CD14-positive monocyte (primary cell): Measurements from ENCODE around the gene DDX5. TPM values are rescaled to one million over a fixed set of nuclear protein-coding genes. Genes with fewer than 3 reads are reported as not detected.

ENCODE experiments used
- DNase-seq, 3 donors: peaks; one replicate each; pipeline ENCODE4 v3.0.0-alpha.2; 2011 to 2022
- H2AFZ ChIP-seq: 2 replicates; pipeline ENCODE4 v1.6.0; 2012; ENCODE audit warnings: mild to moderate bottlenecking, low read depth, low read length, inconsistent platforms; ENCODE audit not compliant: insufficient read depth, poor library complexity, severe bottlenecking
- H3K27ac ChIP-seq, 2 donors: 1 replicate in 1 of 2; 2 replicates in 1 of 2; pipeline ENCODE4 v1.5.1; 2012 to 2013; ENCODE audit warnings: low read length in 2 of 2, control low read depth in 1 of 2, inconsistent platforms in 1 of 2, low read depth in 1 of 2, mild to moderate bottlenecking in 1 of 2
- H3K27me3 ChIP-seq, 2 donors: one replicate each; pipeline versions ENCODE4 v1.6.0 to v1.6.1; 2011 to 2013; ENCODE audit warnings: low read length in 2 of 2; ENCODE audit not compliant: control insufficient read depth in 2 of 2, insufficient read depth in 2 of 2
- H3K36me3 ChIP-seq, 2 donors: replicated peaks in 1 of 2; 1 replicate in 1 of 2; 2 replicates in 1 of 2; pipeline versions ENCODE4 v1.5.1 to v1.6.1; 2012 to 2013; ENCODE audit warnings: low read length in 2 of 2, control low read depth in 1 of 2, inconsistent platforms in 1 of 2, mild to moderate bottlenecking in 1 of 2; ENCODE audit not compliant: insufficient read depth in 2 of 2, control insufficient read depth in 1 of 2
- H3K4me1 ChIP-seq, 2 donors: 1 replicate in 1 of 2; 2 replicates in 1 of 2; pipeline versions ENCODE4 v1.5.1 to v1.6.1; 2012 to 2013; ENCODE audit warnings: low read length in 2 of 2, control low read depth in 1 of 2, inconsistent platforms in 1 of 2, mild to moderate bottlenecking in 1 of 2, moderate library complexity in 1 of 2; ENCODE audit not compliant: insufficient read depth in 2 of 2, control insufficient read depth in 1 of 2
- H3K4me2 ChIP-seq: replicated peaks from 2 replicates; pipeline ENCODE3; 2012; ENCODE audit warnings: low read length, moderate library complexity, mild to moderate bottlenecking; ENCODE audit not compliant: poor library complexity, severe bottlenecking; ENCODE audit errors: extremely low read depth
- H3K4me3 ChIP-seq, 3 experiments: fragments of 200-600 bp in 1 of 3; sonication (generic) in 1 of 3; replicated peaks in 1 of 3; 1 replicate in 2 of 3; 2 replicates in 1 of 3; pipeline ENCODE4 v1.5.1; 2011 to 2013; ENCODE audit warnings: low read length in 3 of 3, mild to moderate bottlenecking in 3 of 3, control low read depth in 2 of 3, low read depth in 2 of 3, inconsistent platforms in 1 of 3, moderate library complexity in 1 of 3
- H3K79me2 ChIP-seq: 2 replicates; pipeline ENCODE4 v1.6.0; 2012; ENCODE audit warnings: mild to moderate bottlenecking, control low read depth, inconsistent platforms, low read length, moderate library complexity; ENCODE audit not compliant: insufficient read depth
- H3K9ac ChIP-seq: 2 replicates; pipeline ENCODE4 v1.6.0; 2017; ENCODE audit warnings: low read length, mild to moderate bottlenecking; ENCODE audit not compliant: insufficient read depth, poor library complexity, severe bottlenecking
- H3K9me3 ChIP-seq, 2 donors: replicated peaks in 1 of 2; 1 replicate in 1 of 2; 2 replicates in 1 of 2; pipeline versions ENCODE4 v1.5.1 to v1.6.1; 2012 to 2013; ENCODE audit warnings: low read length in 2 of 2, control low read depth in 1 of 2; ENCODE audit not compliant: control insufficient read depth in 1 of 2, insufficient read depth in 1 of 2
- H4K20me1 ChIP-seq: 2 replicates; pipeline ENCODE4 v1.6.0; 2012; ENCODE audit warnings: mild to moderate bottlenecking, low read length, control low read depth, moderate library complexity; ENCODE audit not compliant: insufficient read depth
- H3K27ac Mint-ChIP-seq, 7 donors: one replicate each; pipeline ENCODE4 v1.8.0; 2020; ENCODE audit warnings: mild to moderate bottlenecking in 7 of 7, mixed read lengths in 7 of 7, moderate library complexity in 6 of 7, inconsistent platforms in 2 of 7
- H3K27me3 Mint-ChIP-seq, 3 donors: one replicate each; pipeline ENCODE4 v1.8.0; 2021 to 2022; ENCODE audit warnings: low read depth in 3 of 3, mild to moderate bottlenecking in 3 of 3, mixed read lengths in 3 of 3, moderate library complexity in 3 of 3, inconsistent platforms in 1 of 3
- H3K36me3 Mint-ChIP-seq, 2 donors: one replicate each; pipeline ENCODE4 v1.8.0; 2020; ENCODE audit warnings: mixed read lengths in 2 of 2, inconsistent platforms in 1 of 2, mild to moderate bottlenecking in 1 of 2
- H3K4me1 Mint-ChIP-seq: one replicate; pipeline ENCODE4 v1.8.0; 2020; ENCODE audit warnings: mild to moderate bottlenecking, mixed read lengths
- H3K4me3 Mint-ChIP-seq, 2 donors: one replicate each; pipeline ENCODE4 v1.8.0; 2020; ENCODE audit warnings: mild to moderate bottlenecking in 2 of 2, mixed read lengths in 2 of 2, moderate library complexity in 1 of 2
- H3K9me3 Mint-ChIP-seq, 7 donors: one replicate each; pipeline ENCODE4 v1.8.0; 2020 to 2022; ENCODE audit warnings: mixed read lengths in 7 of 7, mild to moderate bottlenecking in 6 of 7, moderate library complexity in 6 of 7, inconsistent platforms in 2 of 7
- CTCF ChIP-seq: fragments of 200-600 bp; IDR thresholded peaks from one replicate; pipeline ENCODE4 v1.8.0; 2022; ENCODE audit warnings: antibody characterized with exemption, mild to moderate bottlenecking
- WGBS: methylation state at CpG from one replicate; pipeline ENCODE4 v1.1.5; 2013; ENCODE audit warnings: missing lambda C conversion rate; ENCODE audit not compliant: insufficient coverage; 5-methylcytosine and 5-hydroxymethylcytosine counted together
- intact Hi-C, 2 donors: fragments of 100-400 bp; cut with micrococcal nuclease; formaldehyde crosslinking; loops; one replicate each; pipeline versions ENCODE4 v1.15.0 to v1.15.1; 2023
- polyA plus RNA-seq, 3 donors: library from polyadenylated mRNA; depleted of rRNA in 1 of 3; unstranded in 2 of 3; stranded (reverse) in 1 of 3; fragments of 300-500 nt in 2 of 3; fragments of >200 nt in 1 of 3; fragmentation: Illumina TruSeq in 2 of 3; gene quantifications; 1 replicate in 2 of 3; 2 replicates in 1 of 3; pipeline ENCODE4 v1.2.3, GENCODE V29; 2012 to 2021

The DDX5 gene
- polyA plus RNA-seq, 3 donors = 642 to 2,061 (median 777) TPM

DNA sequence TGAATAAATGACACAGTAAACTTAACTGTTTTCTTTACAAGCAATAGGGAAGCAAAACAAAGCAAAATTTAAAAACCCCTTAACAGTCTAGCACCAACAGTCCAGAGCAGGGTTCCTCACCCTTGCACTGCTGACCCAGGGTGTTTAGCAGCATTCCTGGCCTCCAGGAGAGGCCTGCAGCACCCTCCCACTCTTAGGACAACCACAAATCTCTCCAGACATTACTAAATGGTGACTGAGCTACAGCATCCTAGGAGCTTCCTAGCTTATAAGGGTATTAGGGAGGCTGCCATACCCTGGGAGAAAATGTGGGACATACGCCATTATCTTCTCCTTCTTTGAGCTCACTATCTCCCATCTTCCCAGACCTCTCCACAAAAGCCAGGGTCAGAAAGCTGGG is 25.1 kb downstream of the DDX5 start:
- DNase-seq = no peak
- H3K4me1 ChIP-seq = peaks cover 8 to 18% of the 10 kb centered on the region in 2 donors
- Mint-ChIP-seq H3K27me3 (peaks cover 0 to 3% (median 0%) of the 10 kb centered on the region in 3 donors), H3K9me3 (no peaks in the 10 kb centered on the region), H3K27ac (peak overlapping the region in 1 of 7 donors; percentile 56), H3K36me3 (peaks cover 45 to 69% of the 10 kb centered on the region in 2 donors), H3K4me1 (peaks cover 14% of the 10 kb centered on the region), H3K4me3 (no peak overlapping the region)
- H2AFZ ChIP-seq = no peak overlapping the region
- no peaks in the 10 kb centered on the region for H3K79me2 ChIP-seq
- H3K27ac ChIP-seq = peak overlapping the region in 1 of 2 donors; percentile 9
- intact Hi-C loops = no loop called here
- H3K9me3 ChIP-seq = no peaks in the 10 kb centered on the region
- no peak for TF ChIP-seq CTCF
- H3K4me3 ChIP-seq = no peak overlapping the region
- H3K36me3 ChIP-seq = peaks cover 50 to 68% of the 10 kb centered on the region in 2 donors
- H4K20me1 ChIP-seq = no peaks in the 10 kb centered on the region
- no CpG with 5 or more reads among the region's 1 CpG for WGBS
- no peak overlapping the region for H3K9ac ChIP-seq
- no peaks in the 10 kb centered on the region for H3K27me3 ChIP-seq
- no peak overlapping the region for H3K4me2 ChIP-seq

DNA sequence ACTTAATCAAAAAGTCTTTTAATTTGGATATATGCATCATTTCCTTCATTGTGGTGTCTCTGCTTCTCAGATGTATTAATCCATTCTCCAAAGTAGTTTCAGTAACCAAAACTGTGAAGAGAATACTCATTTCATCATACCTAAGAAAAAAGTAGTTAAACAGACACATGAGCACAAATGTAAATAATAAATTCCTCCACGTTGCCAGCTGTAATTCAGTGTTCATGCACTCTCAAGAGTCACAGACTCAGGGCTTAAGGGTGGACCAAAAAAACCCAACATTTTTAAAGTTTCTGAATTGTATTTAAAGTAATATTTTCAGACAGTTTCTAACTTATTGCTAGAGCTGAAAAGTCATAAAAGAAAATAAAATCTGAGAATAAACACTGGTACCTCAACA is 28.2 kb downstream of the DDX5 start:
- no CpG with 5 or more reads among the region's 1 CpG for WGBS
- no peak for DNase-seq
- Histone ChIP-seq H4K20me1 (no peaks in the 10 kb centered on the region), H3K27me3 (no peaks in the 10 kb centered on the region), H3K4me2 (no peak overlapping the region), H3K4me3 (no peak overlapping the region), H3K79me2 (no peaks in the 10 kb centered on the region), H2AFZ (no peak overlapping the region), H3K9me3 (no peaks in the 10 kb centered on the region), H3K27ac (no peak overlapping the region), H3K9ac (no peak overlapping the region), H3K36me3 (peaks cover 23 to 55% of the 10 kb centered on the region in 2 donors), H3K4me1 (peaks cover 15 to 30% of the 10 kb centered on the region in 2 donors)
- intact Hi-C loops = no loop called here
- no peak overlapping the region for H3K4me3 Mint-ChIP-seq
- peaks cover 22 to 60% of the 10 kb centered on the region in 2 donors for H3K36me3 Mint-ChIP-seq
- H3K27me3 Mint-ChIP-seq = no peaks in the 10 kb centered on the region
- no peak overlapping the region for H3K27ac Mint-ChIP-seq
- H3K9me3 Mint-ChIP-seq = peaks cover 0 to 2% (median 0%) of the 10 kb centered on the region in 7 donors
- peaks cover 23% of the 10 kb centered on the region for H3K4me1 Mint-ChIP-seq
- TF ChIP-seq CTCF = no peak
